ENCODE data around the gene EGLN3.

Gene EGLN3

GRCh38 chr14:33897382-33897781 is 53.5 kb downstream of the EGLN3 start:
- Histone ChIP-seq H3K27ac (no peak overlapping the region), H3K9me3 (ENCODE audit: low read depth, low read length) (no peaks in the 10 kb centered on the region), H3K9ac (ENCODE audit: insufficient read length) (no peak overlapping the region), H3K36me3 (ENCODE audit: insufficient read depth, low read length) (no peaks in the 10 kb centered on the region), H3K4me3 (no peak overlapping the region)
- no peak for DNase-seq (ENCODE audit: low read depth, low spot score)
- TF ChIP-seq EZH2 (IDR thresholded peaks at IDR 0.05) (no peak), FOXP2 (optimal IDR thresholded peaks at IDR 0.05; ENCODE audit: control extremely low read depth, extremely low read length, insufficient read depth) (no peak), POLR2AphosphoS5 (IDR thresholded peaks at IDR 0.05; ENCODE audit: borderline replicate concordance, low read depth, low read length) (no peak)

DNA sequence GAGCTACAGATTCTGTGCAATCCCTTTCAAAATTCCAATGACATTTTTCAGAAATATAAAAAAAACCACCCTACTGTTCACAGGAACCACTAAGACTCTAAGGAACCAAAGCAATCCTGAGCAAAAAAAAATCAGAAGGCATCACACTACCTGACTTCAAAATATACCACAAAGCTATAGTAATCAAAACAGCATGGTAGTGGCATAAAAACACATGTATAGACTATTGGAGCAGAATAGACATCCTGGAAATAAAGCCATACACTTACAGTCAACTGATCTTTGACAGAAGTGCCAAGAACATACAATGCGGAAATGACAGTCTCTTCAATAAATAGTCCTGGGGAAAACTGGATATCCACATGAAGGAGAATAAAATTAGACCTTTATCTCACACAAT is 56.5 kb downstream of the EGLN3 start:
- no peak for DNase-seq (ENCODE audit: low read depth, low spot score)
- Histone ChIP-seq H3K9me3 (ENCODE audit: low read depth, low read length) (no peaks in the 10 kb centered on the region), H3K9ac (ENCODE audit: insufficient read length) (no peak overlapping the region), H3K36me3 (ENCODE audit: insufficient read depth, low read length) (no peaks in the 10 kb centered on the region), H3K27ac (no peak overlapping the region), H3K4me3 (no peak overlapping the region)
- no peak for TF ChIP-seq POLR2AphosphoS5 (IDR thresholded peaks at IDR 0.05; ENCODE audit: borderline replicate concordance, low read depth, low read length)
- TF ChIP-seq FOXP2 (optimal IDR thresholded peaks at IDR 0.05; ENCODE audit: control extremely low read depth, extremely low read length, insufficient read depth), result no peak
- TF ChIP-seq EZH2 (IDR thresholded peaks at IDR 0.05), result no peak

GRCh38 chr14:33891700-33892099 is 59.2 kb downstream of the EGLN3 start:
- TF ChIP-seq POLR2AphosphoS5 (IDR thresholded peaks at IDR 0.05; ENCODE audit: borderline replicate concordance, low read depth, low read length) (no peak), FOXP2 (optimal IDR thresholded peaks at IDR 0.05; ENCODE audit: control extremely low read depth, extremely low read length, insufficient read depth) (no peak), EZH2 (IDR thresholded peaks at IDR 0.05) (no peak)
- DNase-seq (ENCODE audit: low read depth, low spot score), result no peak
- Histone ChIP-seq H3K9ac (ENCODE audit: insufficient read length) (no peak overlapping the region), H3K4me3 (no peak overlapping the region), H3K36me3 (ENCODE audit: insufficient read depth, low read length) (no peaks in the 10 kb centered on the region), H3K9me3 (ENCODE audit: low read depth, low read length) (no peaks in the 10 kb centered on the region), H3K27ac (no peak overlapping the region)

- no peak for TF ChIP-seq EZH2 (IDR thresholded peaks at IDR 0.05)
- no peak for TF ChIP-seq POLR2AphosphoS5 (IDR thresholded peaks at IDR 0.05; ENCODE audit: borderline replicate concordance, low read depth, low read length)
- no peak overlapping the region for H3K4me3 ChIP-seq
- DNase-seq (ENCODE audit: low read depth, low spot score), result no peak
- H3K36me3 ChIP-seq (ENCODE audit: insufficient read depth, low read length), result no peaks in the 10 kb centered on the region
- no peak overlapping the region for H3K9ac ChIP-seq (ENCODE audit: insufficient read length)
- H3K27ac ChIP-seq, result no peak overlapping the region
- H3K9me3 ChIP-seq (ENCODE audit: low read depth, low read length), result no peaks in the 10 kb centered on the region
These were observed 66.0 kb downstream of the EGLN3 start for GRCh38 chr14:33884916-33885315.

DNA sequence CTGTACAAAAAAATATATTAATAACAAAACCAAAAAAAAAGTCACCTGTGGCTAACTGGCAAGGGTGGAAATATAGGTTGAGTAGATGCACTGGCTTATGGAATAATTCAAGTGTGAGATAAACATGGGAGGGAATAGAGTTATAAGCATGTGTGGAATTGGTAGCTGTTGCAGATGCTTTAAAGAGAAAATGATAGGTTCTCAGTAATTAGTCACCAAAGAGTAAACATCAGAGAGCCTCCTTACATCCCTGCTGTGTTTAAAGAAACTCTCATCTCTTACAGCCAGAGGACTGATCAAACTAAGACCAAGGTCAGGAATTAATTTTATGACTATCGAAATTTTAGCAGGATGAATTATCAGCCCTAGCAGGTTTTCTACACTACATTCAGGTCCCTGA is 70.5 kb downstream of the EGLN3 start:
- DNase-seq (ENCODE audit: low read depth, low spot score), result no peak
- H3K36me3 ChIP-seq (ENCODE audit: insufficient read depth, low read length), result no peaks in the 10 kb centered on the region
- no peaks in the 10 kb centered on the region for H3K9me3 ChIP-seq (ENCODE audit: low read depth, low read length)
- no peak overlapping the region for H3K27ac ChIP-seq
- no peak overlapping the region for H3K9ac ChIP-seq (ENCODE audit: insufficient read length)
- no peak overlapping the region for H3K4me3 ChIP-seq
- TF ChIP-seq POLR2AphosphoS5 (IDR thresholded peaks at IDR 0.05; ENCODE audit: borderline replicate concordance, low read depth, low read length) (no peak), EZH2 (IDR thresholded peaks at IDR 0.05) (no peak), FOXP2 (optimal IDR thresholded peaks at IDR 0.05; ENCODE audit: control extremely low read depth, extremely low read length, insufficient read depth) (no peak)

DNA sequence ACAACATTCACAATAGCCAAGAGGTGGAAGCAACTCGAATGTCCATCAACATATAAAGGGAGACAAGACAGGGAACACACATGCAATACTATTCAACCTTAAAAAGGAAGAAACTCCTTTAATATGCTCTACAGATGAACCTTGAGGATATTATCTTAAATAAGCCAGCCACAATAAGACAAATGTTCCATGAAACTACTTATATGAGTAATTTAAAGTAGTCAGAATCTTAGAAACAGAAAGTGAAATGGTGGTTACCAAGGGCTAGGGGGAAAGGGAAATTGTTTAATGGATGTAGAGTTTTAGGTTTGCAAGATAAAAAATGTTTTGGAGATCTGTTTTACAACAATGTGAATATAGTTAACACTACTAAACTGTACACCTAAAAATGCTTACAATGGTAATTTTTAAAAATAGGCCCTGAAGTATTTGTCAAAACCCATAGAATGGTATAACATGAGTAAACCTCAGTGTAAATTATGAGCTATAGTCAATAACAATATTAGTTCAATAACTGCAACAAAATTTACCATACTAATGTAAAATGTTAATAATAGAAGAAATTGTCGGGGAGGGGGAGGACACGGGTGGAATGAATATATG is 71.1 kb downstream of the EGLN3 start:
- DNase-seq (ENCODE audit: low read depth, low spot score), result no peak
- no peak overlapping the region for H3K4me3 ChIP-seq
- no peaks in the 10 kb centered on the region for H3K9me3 ChIP-seq (ENCODE audit: low read depth, low read length)
- no peak overlapping the region for H3K9ac ChIP-seq (ENCODE audit: insufficient read length)
- TF ChIP-seq FOXP2 (optimal IDR thresholded peaks at IDR 0.05; ENCODE audit: control extremely low read depth, extremely low read length, insufficient read depth), result no peak
- no peak for TF ChIP-seq EZH2 (IDR thresholded peaks at IDR 0.05)
- TF ChIP-seq POLR2AphosphoS5 (IDR thresholded peaks at IDR 0.05; ENCODE audit: borderline replicate concordance, low read depth, low read length), result no peak
- no peak overlapping the region for H3K27ac ChIP-seq
- no peaks in the 10 kb centered on the region for H3K36me3 ChIP-seq (ENCODE audit: insufficient read depth, low read length)

GRCh38 chr14:33876274-33876673 is 74.6 kb downstream of the EGLN3 start:
- TF ChIP-seq FOXP2 (optimal IDR thresholded peaks at IDR 0.05; ENCODE audit: control extremely low read depth, extremely low read length, insufficient read depth) (no peak), POLR2AphosphoS5 (IDR thresholded peaks at IDR 0.05; ENCODE audit: borderline replicate concordance, low read depth, low read length) (no peak), EZH2 (IDR thresholded peaks at IDR 0.05) (no peak)
- H3K36me3 ChIP-seq (ENCODE audit: insufficient read depth, low read length), result no peaks in the 10 kb centered on the region
- no peak for DNase-seq (ENCODE audit: low read depth, low spot score)
- H3K9ac ChIP-seq (ENCODE audit: insufficient read length), result no peak overlapping the region
- no peaks in the 10 kb centered on the region for H3K9me3 ChIP-seq (ENCODE audit: low read depth, low read length)
- no peak overlapping the region for H3K27ac ChIP-seq
- no peak overlapping the region for H3K4me3 ChIP-seq

Measured in SK-N-MC (cell line).